H1 (cell line): ENCODE measurements around the gene GARIN3. TPM values are rescaled to one million over a fixed set of nuclear protein-coding genes. Genes with fewer than 3 reads are reported as not detected.

Experiments
- CTCF ChIA-PET: fragments of 300-600 bp; sonication (Branson Sonifier 250); formaldehyde crosslinking; loops from one replicate; lab custom pipeline; 2021; ENCODE audit not compliant: partially characterized antibody; lab: Charles Lee
- POLR2A ChIA-PET: fragments of 300-600 bp; sonication (Branson Sonifier 250); formaldehyde crosslinking; loops from one replicate; lab custom pipeline; 2021; ENCODE audit warnings: inconsistent platforms; ENCODE audit not compliant: partially characterized antibody; lab: Charles Lee
- DNase-seq, 2 experiments: peaks; one replicate each; pipeline versions ENCODE4 v3.0.0 to v3.0.0-alpha.2; 2010 to 2022; ENCODE audit warnings: low spot score in 2 of 2, low read depth in 1 of 2, mixed read lengths in 1 of 2
- FAIRE-seq: peaks from 2 replicates; lab custom pipeline; 2011; peaks lifted over from hg19 to GRCh38; lab: Jason Lieb, UNC
- H2AFZ ChIP-seq: 2 replicates; pipeline ENCODE4 v1.8.1; 2012; ENCODE audit warnings: low read length, inconsistent platforms
- H2AK5ac ChIP-seq: 2 replicates; pipeline ENCODE4 v1.6.1; 2013; ENCODE audit warnings: low read depth, low read length
- H2BK120ac ChIP-seq: replicated peaks from 2 replicates; pipeline ENCODE3; 2013; ENCODE audit warnings: low read depth, low read length, inconsistent platforms
- H2BK12ac ChIP-seq: 2 replicates; pipeline ENCODE4 v1.6.1; 2013; ENCODE audit warnings: low read depth, low read length
- H2BK15ac ChIP-seq: 2 replicates; pipeline ENCODE4 v1.6.1; 2013; ENCODE audit warnings: low read length
- H2BK20ac ChIP-seq: 2 replicates; pipeline ENCODE4 v1.6.1; 2013; ENCODE audit warnings: low read length
- H2BK5ac ChIP-seq: 2 replicates; pipeline ENCODE4 v1.6.1; 2013; ENCODE audit warnings: low read depth, low read length
- H3K14ac ChIP-seq: 2 replicates; pipeline ENCODE4 v1.6.1; 2013; ENCODE audit warnings: inconsistent platforms; ENCODE audit not compliant: insufficient read length
- H3K18ac ChIP-seq: 2 replicates; pipeline ENCODE4 v1.6.1; 2013; ENCODE audit warnings: low read length; ENCODE audit errors: extremely low read depth
- H3K23ac ChIP-seq: 2 replicates; pipeline ENCODE4 v1.6.1; 2013; ENCODE audit warnings: inconsistent platforms; ENCODE audit not compliant: insufficient read length
- H3K23me2 ChIP-seq: 2 replicates; pipeline ENCODE4 v1.6.1; 2013; ENCODE audit warnings: low read depth, low read length
- H3K27ac ChIP-seq: 2 replicates; pipeline ENCODE4 v1.6.1; 2011; ENCODE audit warnings: low read depth, low read length, inconsistent platforms
- H3K27me3 ChIP-seq, 4 experiments: replicated peaks in 1 of 4; 1 replicate in 1 of 4; 2 replicates in 3 of 4; pipeline versions ENCODE4 v1.6.1 to v1.8.1; 2011 to 2013; ENCODE audit warnings: low read length in 3 of 4, mild to moderate bottlenecking in 3 of 4, inconsistent platforms in 2 of 4, mixed read lengths in 2 of 4, moderate library complexity in 1 of 4; ENCODE audit not compliant: control insufficient read depth in 3 of 4, insufficient read depth in 3 of 4; ENCODE audit errors: extremely low read depth in 1 of 4
- H3K36me3 ChIP-seq, 4 experiments: 2 replicates each; pipeline versions ENCODE4 v1.6.1 to v1.8.1; 2011 to 2013; ENCODE audit warnings: mild to moderate bottlenecking in 4 of 4, low read length in 3 of 4, moderate library complexity in 2 of 4, control low read depth in 1 of 4, inconsistent platforms in 1 of 4; ENCODE audit not compliant: insufficient read depth in 4 of 4, control insufficient read depth in 2 of 4
- H3K4ac ChIP-seq: replicated peaks from 2 replicates; pipeline ENCODE3; 2013; ENCODE audit warnings: low read length, low read depth, mixed read lengths, inconsistent platforms; ENCODE audit not compliant: insufficient read length
- H3K4me1 ChIP-seq, 4 experiments: replicated peaks in 1 of 4; 1 replicate in 1 of 4; 2 replicates in 3 of 4; pipeline versions ENCODE4 v1.6.1 to v1.8.1; 2011 to 2013; ENCODE audit warnings: low read length in 3 of 4, inconsistent platforms in 2 of 4, mixed read lengths in 1 of 4; ENCODE audit not compliant: insufficient read depth in 4 of 4, control insufficient read depth in 3 of 4
- H3K4me2 ChIP-seq, 2 experiments: 2 replicates each; pipeline versions ENCODE4 v1.6.1 to v1.8.1; 2011 to 2013; ENCODE audit warnings: low read depth in 2 of 2, low read length in 2 of 2, control low read depth in 1 of 2, inconsistent platforms in 1 of 2, mild to moderate bottlenecking in 1 of 2; ENCODE audit not compliant: insufficient read depth in 1 of 2
- H3K4me3 ChIP-seq, 4 experiments: fragments of 200-600, 300-600 bp in 1 of 4; sonication (generic), shearing (Covaris generic), sonication (Bioruptor Twin) in 1 of 4; 2 replicates each; pipeline versions ENCODE4 v1.5.1 to v1.8.1; 2011 to 2016; ENCODE audit warnings: low read length in 4 of 4, low read depth in 3 of 4, control low read depth in 2 of 4, inconsistent platforms in 2 of 4, mild to moderate bottlenecking in 2 of 4, mixed read lengths in 1 of 4, moderate library complexity in 1 of 4; ENCODE audit not compliant: insufficient read depth in 2 of 4; ENCODE audit errors: extremely low read depth in 1 of 4
- H3K56ac ChIP-seq: replicated peaks from 2 replicates; pipeline ENCODE3; 2013; ENCODE audit warnings: low read depth, mild to moderate bottlenecking, mixed read lengths, low read length, inconsistent platforms; ENCODE audit not compliant: insufficient read length
- H3K79me1 ChIP-seq: 2 replicates; pipeline ENCODE4 v1.6.1; 2013; ENCODE audit warnings: low read depth, low read length, control low read depth
- H3K79me2 ChIP-seq, 2 experiments: 2 replicates each; pipeline versions ENCODE4 v1.6.1 to v1.8.1; 2012 to 2013; ENCODE audit warnings: low read length in 2 of 2, mild to moderate bottlenecking in 2 of 2, inconsistent platforms in 1 of 2; ENCODE audit not compliant: insufficient read depth in 2 of 2, control insufficient read depth in 1 of 2
- H3K9ac ChIP-seq, 4 experiments: replicated peaks in 1 of 4; 1 replicate in 1 of 4; 2 replicates in 3 of 4; pipeline versions ENCODE4 v1.6.1 to v1.8.1; 2011 to 2013; ENCODE audit warnings: low read depth in 3 of 4, low read length in 3 of 4, control low read depth in 2 of 4, mild to moderate bottlenecking in 2 of 4, moderate library complexity in 2 of 4, inconsistent platforms in 1 of 4; ENCODE audit errors: extremely low read depth in 1 of 4
- H3K9me3 ChIP-seq, 2 experiments: 2 replicates each; pipeline versions ENCODE4 v1.6.1 to v1.8.1; 2012 to 2013; ENCODE audit warnings: mild to moderate bottlenecking in 2 of 2, moderate library complexity in 2 of 2, control low read depth in 1 of 2, inconsistent platforms in 1 of 2, low read depth in 1 of 2, low read length in 1 of 2, mixed read lengths in 1 of 2; ENCODE audit not compliant: insufficient read depth in 2 of 2
- H4K20me1 ChIP-seq, 2 experiments: replicated peaks in 1 of 2; 2 replicates each; pipeline versions ENCODE3 to v1.8.1; 2011 to 2013; ENCODE audit warnings: inconsistent platforms in 2 of 2, low read length in 2 of 2, mild to moderate bottlenecking in 1 of 2; ENCODE audit not compliant: insufficient read depth in 2 of 2, control insufficient read depth in 1 of 2
- H4K5ac ChIP-seq: 2 replicates; pipeline ENCODE4 v1.6.1; 2013; ENCODE audit warnings: low read length, low read depth, mixed read lengths, inconsistent platforms; ENCODE audit not compliant: insufficient read length
- H4K8ac ChIP-seq: 2 replicates; pipeline ENCODE4 v1.8.0; 2013; ENCODE audit warnings: mild to moderate bottlenecking, moderate library complexity, low read length, inconsistent platforms; ENCODE audit not compliant: insufficient read depth; ENCODE audit errors: extremely low read depth
- H4K91ac ChIP-seq: replicated peaks from 2 replicates; pipeline ENCODE3; 2013; ENCODE audit warnings: low read length, mixed read lengths, inconsistent platforms; ENCODE audit not compliant: insufficient read length
- BCL11A ChIP-seq, 2 experiments: IDR thresholded peaks; one replicate each; pipeline ENCODE4 v1.6.1; 2011; ENCODE audit warnings: low read depth in 2 of 2, low read length in 2 of 2, mild to moderate bottlenecking in 2 of 2
- BRCA1 ChIP-seq: IDR thresholded peaks from 2 replicates; pipeline ENCODE4 v1.6.1; 2012; ENCODE audit warnings: low read depth, low read length, improper control_type of control experiment
- EZH2 ChIP-seq: fragments of 200-600 bp; sonication (generic); IDR thresholded peaks from 2 replicates; pipeline ENCODE4 v1.7.1; 2012; ENCODE audit warnings: low read depth, mild to moderate bottlenecking, moderate library complexity, low read length, inconsistent platforms; ENCODE audit not compliant: severe bottlenecking
- MAX ChIP-seq: IDR thresholded peaks from 2 replicates; pipeline ENCODE4 v1.6.1; 2012; ENCODE audit warnings: inconsistent platforms
- SAP30 ChIP-seq: fragments of 300-600 bp; sonication (generic); IDR thresholded peaks from 2 replicates; pipeline ENCODE4 v1.7.1; 2012; ENCODE audit warnings: low read length, moderate library complexity, mild to moderate bottlenecking, inconsistent platforms; ENCODE audit not compliant: insufficient read depth, insufficient replicate concordance
- SP4 ChIP-seq: IDR thresholded peaks from 2 replicates; pipeline ENCODE4 v1.6.1; 2012; ENCODE audit warnings: low read length, inconsistent platforms
- WGBS, 2 experiments: shearing (Covaris generic) in 1 of 2; methylation state at CpG; one replicate each; pipeline versions ENCODE4 v1.1.6 to v1.1.7; 2013 to 2015; ENCODE audit warnings: low lambda C conversion rate in 2 of 2, mixed read lengths in 2 of 2, inconsistent platforms in 1 of 2, low coverage in 1 of 2, missing lambda C conversion rate in 1 of 2; ENCODE audit not compliant: insufficient replicate concordance in 2 of 2, insufficient coverage in 1 of 2, insufficient read length in 1 of 2; ENCODE audit errors: extremely low coverage in 1 of 2, missing lambda C conversion rate in 1 of 2; 5-methylcytosine and 5-hydroxymethylcytosine counted together
- polyA plus RNA-seq, 7 experiments: library from polyadenylated mRNA; depleted of rRNA in 3 of 7; stranded (reverse) in 5 of 7; unstranded in 2 of 7; fragments of >200 nt in 5 of 7; fragments of 200-250 nt in 2 of 7; gene quantifications; 1 replicate in 5 of 7; 2 replicates in 1 of 7; 4 replicates in 1 of 7; pipeline versions ENCODE4 v1.2.1 to v1.2.3, GENCODE V29; 2011 to 2013; ENCODE audit warnings: missing spikeins in 2 of 7, mixed read lengths in 2 of 7
- total RNA-seq: library from RNA; stranded (reverse); fragmentation: NEBNext Ultra II Directional; extraction: Animal tissue kit (Norgen Biotek cat#: 25700); gene quantifications from 2 replicates; pipeline ENCODE4 v1.2.1, GENCODE V29; 2021

Gene GARIN3
- total and polyA plus RNA-seq, 2 of the 8 experiments (the other 6 are each of a cell fraction or from before 2014, with no cell fraction given): not detected

DNA sequence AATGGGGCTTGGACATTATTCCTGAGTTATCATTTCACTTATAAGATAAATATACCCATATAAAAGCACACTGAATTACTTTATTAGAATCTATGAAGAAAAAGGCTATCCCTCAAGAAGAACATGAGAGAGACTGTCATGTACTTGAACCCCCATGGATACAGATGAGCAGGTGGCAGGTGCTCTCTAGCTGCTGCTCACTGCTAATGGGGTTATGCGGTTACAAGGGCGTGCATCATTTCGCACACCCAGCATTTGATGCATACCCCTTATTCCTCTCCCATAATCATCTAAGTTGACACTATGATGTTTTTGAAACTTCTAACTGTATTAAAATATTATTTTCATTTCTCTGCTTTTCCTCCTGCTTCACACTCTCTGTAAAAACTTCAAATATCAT is 31.0 kb upstream of the GARIN3 start:
- FAIRE-seq (no peak), DNase-seq (no peak)
- Histone ChIP-seq H3K18ac (no peak overlapping the region), H3K27ac (no peak overlapping the region), H2BK20ac (no peak overlapping the region), H2BK12ac (no peak overlapping the region), H2AFZ (no peak overlapping the region), H3K4me1 (no peaks in the 10 kb centered on the region), H2BK5ac (no peak overlapping the region), H3K9me3 (no peaks in the 10 kb centered on the region), H2AK5ac (no peak overlapping the region), H3K9ac (no peak overlapping the region), H3K4me3 (no peak overlapping the region), H3K36me3 (no peaks in the 10 kb centered on the region), H4K20me1 (no peaks in the 10 kb centered on the region), H4K8ac (no peak overlapping the region), H3K4ac (no peak overlapping the region), H2BK15ac (no peak overlapping the region), H3K79me2 (no peaks in the 10 kb centered on the region), H3K23ac (no peak overlapping the region), H3K79me1 (no peaks in the 10 kb centered on the region), H2BK120ac (no peak overlapping the region), H3K14ac (no peak overlapping the region), H3K4me2 (no peak overlapping the region), H4K5ac (no peak overlapping the region), H3K56ac (no peak overlapping the region), H4K91ac (no peak overlapping the region), H3K27me3 (no peaks in the 10 kb centered on the region), H3K23me2 (no peaks in the 10 kb centered on the region)
- CTCF ChIA-PET: no interaction called here
- 99% methylated on average over 3 of the region's 3 CpGs; no CpG with 5 or more reads in 1 of the 2 experiments for WGBS, 2 experiments
- TF ChIP-seq SP4 (no peak), BCL11A (IDR thresholded peaks at IDR 0.05; ENCODE audit: low read depth in 2 of 2, low read length in 2 of 2) (no peak), BRCA1 (no peak), MAX (no peak), SAP30 (no peak), EZH2 (no peak)
- POLR2A ChIA-PET: no interaction called here
